ENCODE results near the gene PITPNB. TPM values are rescaled to one million over a fixed set of nuclear protein-coding genes. Genes with fewer than 3 reads are reported as not detected.
A peak's percentile ranks its signal among the peaks of the same experiment; 100 is the strongest.

PITPNB gene
- total and polyA plus RNA-seq, 4 donors, result 50.7 to 162 (median 102) TPM

DNA sequence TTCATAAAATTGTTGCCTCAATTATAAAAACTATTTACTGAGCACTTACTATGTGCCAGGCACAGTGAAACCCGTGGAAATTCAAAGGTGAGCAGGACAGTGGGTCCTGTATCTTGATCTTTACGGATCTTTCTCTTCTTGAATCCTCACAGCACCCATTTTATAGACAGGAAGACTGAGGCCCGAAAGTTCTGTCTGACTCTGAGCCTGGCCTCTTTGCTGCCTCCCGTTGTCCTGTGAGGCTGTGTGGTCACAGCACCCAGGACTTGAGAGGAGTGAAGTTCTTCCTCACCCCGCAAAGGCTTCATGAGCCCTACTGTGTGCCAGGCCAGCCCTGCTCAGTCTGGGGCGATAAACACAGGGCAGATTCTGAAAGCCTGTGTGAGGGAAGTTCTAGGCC, 104.1 kb downstream of the PITPNB start:
- WGBS, 2 donors, result 89 to 90% methylated on average over 6 of the region's 6 CpGs
- Histone ChIP-seq H3K36me3 (ENCODE audit: control insufficient read depth in 1 of 2, insufficient read depth in 2 of 2, low read length in 1 of 2) (no peaks in the 10 kb centered on the region), H3K27ac (ENCODE audit: low read depth in 1 of 2, low read length in 2 of 2) (no peak overlapping the region), H3K9me3 (ENCODE audit: control insufficient read depth, low read length) (no peaks in the 10 kb centered on the region), H3K4me1 (ENCODE audit: control insufficient read depth in 1 of 2, insufficient read depth in 2 of 2, low read length in 2 of 2) (no peaks in the 10 kb centered on the region), H3K27me3 (ENCODE audit: control insufficient read depth in 1 of 2, insufficient read depth in 2 of 2, low read length in 1 of 2) (no peaks in the 10 kb centered on the region), H3K4me3 (ENCODE audit: low read length in 2 of 2) (no peak overlapping the region)
- DNase-seq (no peak), ATAC-seq (ENCODE audit: low FRiP score) (no peak)
- intact Hi-C loops (cut with DNase I), result loop anchor here in 1 of 2 donors (5.0 kb wide), 1 partner anchor 52 kb away; no protein-coding TSS in a partner anchor

DNA sequence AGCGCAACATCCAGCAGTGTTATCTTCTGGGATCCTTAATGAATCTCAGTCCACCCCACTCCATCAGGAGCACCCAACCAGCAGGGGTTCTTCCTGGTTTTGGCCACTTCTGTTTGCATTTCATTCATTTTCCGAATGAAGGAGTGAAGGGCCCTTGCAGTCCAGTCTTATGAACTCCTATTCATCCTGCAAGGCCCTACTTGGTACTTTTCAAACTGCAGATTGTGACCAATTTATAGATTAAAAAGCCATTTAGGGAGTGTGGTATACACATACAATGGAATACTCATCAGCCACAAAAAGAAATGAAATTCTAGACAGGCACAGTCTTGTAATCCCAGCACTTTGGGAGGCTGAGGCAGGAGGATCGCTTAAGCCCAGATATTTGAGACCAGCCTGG, 107.3 kb downstream of the PITPNB start:
- peak overlapping the region in 1 of 2 donors; percentile 78 for H3K27ac ChIP-seq (ENCODE audit: low read depth in 1 of 2, low read length in 2 of 2)
- H3K27me3 ChIP-seq (ENCODE audit: control insufficient read depth in 1 of 2, insufficient read depth in 2 of 2, low read length in 1 of 2), result no peaks in the 10 kb centered on the region
- ATAC-seq (ENCODE audit: low FRiP score) (no peak), DNase-seq (no peak)
- no peak overlapping the region for H3K4me3 ChIP-seq (ENCODE audit: low read length in 2 of 2)
- intact Hi-C loops (cut with DNase I), result loop anchor here in 1 of 2 donors (5.0 kb wide), 1 partner anchor 56 kb away; no protein-coding TSS in a partner anchor
- 97 to 100% methylated on average over 3 of the region's 3 CpGs for WGBS, 2 donors
- no peaks in the 10 kb centered on the region for H3K9me3 ChIP-seq (ENCODE audit: control insufficient read depth, low read length)
- H3K4me1 ChIP-seq (ENCODE audit: control insufficient read depth in 1 of 2, insufficient read depth in 2 of 2, low read length in 2 of 2), result no peaks in the 10 kb centered on the region
- no peaks in the 10 kb centered on the region for H3K36me3 ChIP-seq (ENCODE audit: control insufficient read depth in 1 of 2, insufficient read depth in 2 of 2, low read length in 1 of 2)

DNA sequence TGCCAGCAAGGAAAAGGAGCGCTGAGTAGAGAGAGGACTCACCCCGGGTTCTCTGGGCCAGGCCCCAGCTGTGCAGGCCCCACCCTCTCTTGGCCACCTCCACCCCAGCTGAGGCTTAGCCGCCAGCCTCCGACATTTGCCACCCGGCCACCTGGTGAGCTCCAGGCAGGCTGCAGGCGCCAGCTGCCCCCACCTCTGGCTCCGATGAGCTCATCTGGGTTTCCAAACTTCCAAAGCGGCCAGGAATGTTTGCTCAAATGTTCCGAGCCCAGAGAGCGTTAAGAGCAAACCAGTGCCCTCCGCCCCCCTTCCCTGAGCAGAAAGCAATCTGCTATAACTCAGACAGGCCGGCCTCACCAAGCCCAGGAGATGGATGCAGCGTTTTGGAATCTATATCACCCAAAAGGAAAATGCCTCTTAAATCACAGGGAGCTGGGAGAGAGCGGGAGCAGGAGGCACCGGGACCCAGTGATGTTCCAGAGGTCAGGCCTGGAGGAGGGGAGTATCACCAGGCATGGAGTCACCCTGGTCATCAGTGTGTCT, 108.4 kb downstream of the PITPNB start:
- Histone ChIP-seq H3K4me1 (ENCODE audit: control insufficient read depth in 1 of 2, insufficient read depth in 2 of 2, low read length in 2 of 2) (no peaks in the 10 kb centered on the region), H3K9me3 (ENCODE audit: control insufficient read depth, low read length) (no peaks in the 10 kb centered on the region), H3K36me3 (ENCODE audit: control insufficient read depth in 1 of 2, insufficient read depth in 2 of 2, low read length in 1 of 2) (no peaks in the 10 kb centered on the region), H3K27ac (ENCODE audit: low read depth in 1 of 2, low read length in 2 of 2) (peak overlapping the region; percentile 28 to 78), H3K27me3 (ENCODE audit: control insufficient read depth in 1 of 2, insufficient read depth in 2 of 2, low read length in 1 of 2) (no peaks in the 10 kb centered on the region), H3K4me3 (ENCODE audit: low read length in 2 of 2) (no peak overlapping the region)
- ATAC-seq (ENCODE audit: low FRiP score), result peak; percentile 88
- WGBS, 2 donors, result 4 to 8% methylated on average over 15 of the region's 15 CpGs
- peak; percentile 91 to 93 for DNase-seq
- intact Hi-C loops (cut with DNase I), result loop anchor here in 1 of 2 donors (5.0 kb wide), 1 partner anchor 57 kb away; no protein-coding TSS in a partner anchor

- peak overlapping the region; percentile 28 to 78 for H3K27ac ChIP-seq (ENCODE audit: low read depth in 1 of 2, low read length in 2 of 2)
- H3K36me3 ChIP-seq (ENCODE audit: control insufficient read depth in 1 of 2, insufficient read depth in 2 of 2, low read length in 1 of 2), result no peaks in the 10 kb centered on the region
- DNase-seq, result no peak
- peak; percentile 52 for ATAC-seq (ENCODE audit: low FRiP score)
- no peaks in the 10 kb centered on the region for H3K27me3 ChIP-seq (ENCODE audit: control insufficient read depth in 1 of 2, insufficient read depth in 2 of 2, low read length in 1 of 2)
- no peak overlapping the region for H3K4me3 ChIP-seq (ENCODE audit: low read length in 2 of 2)
- intact Hi-C loops (cut with DNase I), result loop anchor here (5.0 to 10.0 kb wide), 3 partner anchors 57 to 1053 kb away; no protein-coding TSS in a partner anchor
- H3K4me1 ChIP-seq (ENCODE audit: control insufficient read depth in 1 of 2, insufficient read depth in 2 of 2, low read length in 2 of 2), result no peaks in the 10 kb centered on the region
- H3K9me3 ChIP-seq (ENCODE audit: control insufficient read depth, low read length), result no peaks in the 10 kb centered on the region
- WGBS, 2 donors, result 22 to 26% methylated on average over 17 of the region's 17 CpGs
Measured at GRCh38 chr22:27809700-27810608, 109.1 kb downstream of the PITPNB start.

GRCh38 chr22:27809226-27809603, 109.8 kb downstream of the PITPNB start:
- Histone ChIP-seq H3K4me1 (ENCODE audit: control insufficient read depth in 1 of 2, insufficient read depth in 2 of 2, low read length in 2 of 2) (no peaks in the 10 kb centered on the region), H3K4me3 (ENCODE audit: low read length in 2 of 2) (no peak overlapping the region), H3K9me3 (ENCODE audit: control insufficient read depth, low read length) (no peaks in the 10 kb centered on the region), H3K27ac (ENCODE audit: low read depth in 1 of 2, low read length in 2 of 2) (peak overlapping the region; percentile 28 to 78), H3K36me3 (ENCODE audit: control insufficient read depth in 1 of 2, insufficient read depth in 2 of 2, low read length in 1 of 2) (no peaks in the 10 kb centered on the region), H3K27me3 (ENCODE audit: control insufficient read depth in 1 of 2, insufficient read depth in 2 of 2, low read length in 1 of 2) (no peaks in the 10 kb centered on the region)
- intact Hi-C loops (cut with DNase I), result loop anchor here (5.0 to 10.0 kb wide), 2 partner anchors 604 to 1052 kb away; no protein-coding TSS in a partner anchor
- 14 to 24% methylated on average over 5 of the region's 5 CpGs for WGBS, 2 donors
- no peak for ATAC-seq (ENCODE audit: low FRiP score)
- DNase-seq, result no peak

GRCh38 chr22:27808451-27809225, 110.4 kb downstream of the PITPNB start:
- intact Hi-C loops (cut with DNase I), result loop anchor here (5.0 to 10.0 kb wide), 2 partner anchors 604 to 1051 kb away; no protein-coding TSS in a partner anchor
- DNase-seq, result peak in 1 of 2 donors; percentile 53
- 24 to 34% methylated on average over 18 of the region's 18 CpGs for WGBS, 2 donors
- no peaks in the 10 kb centered on the region for H3K9me3 ChIP-seq (ENCODE audit: control insufficient read depth, low read length)
- no peaks in the 10 kb centered on the region for H3K36me3 ChIP-seq (ENCODE audit: control insufficient read depth in 1 of 2, insufficient read depth in 2 of 2, low read length in 1 of 2)
- H3K27ac ChIP-seq (ENCODE audit: low read depth in 1 of 2, low read length in 2 of 2), result peak overlapping the region in 1 of 2 donors; percentile 80
- no peak overlapping the region for H3K4me3 ChIP-seq (ENCODE audit: low read length in 2 of 2)
- no peaks in the 10 kb centered on the region for H3K4me1 ChIP-seq (ENCODE audit: control insufficient read depth in 1 of 2, insufficient read depth in 2 of 2, low read length in 2 of 2)
- H3K27me3 ChIP-seq (ENCODE audit: control insufficient read depth in 1 of 2, insufficient read depth in 2 of 2, low read length in 1 of 2), result no peaks in the 10 kb centered on the region
- no peak for ATAC-seq (ENCODE audit: low FRiP score)

DNA sequence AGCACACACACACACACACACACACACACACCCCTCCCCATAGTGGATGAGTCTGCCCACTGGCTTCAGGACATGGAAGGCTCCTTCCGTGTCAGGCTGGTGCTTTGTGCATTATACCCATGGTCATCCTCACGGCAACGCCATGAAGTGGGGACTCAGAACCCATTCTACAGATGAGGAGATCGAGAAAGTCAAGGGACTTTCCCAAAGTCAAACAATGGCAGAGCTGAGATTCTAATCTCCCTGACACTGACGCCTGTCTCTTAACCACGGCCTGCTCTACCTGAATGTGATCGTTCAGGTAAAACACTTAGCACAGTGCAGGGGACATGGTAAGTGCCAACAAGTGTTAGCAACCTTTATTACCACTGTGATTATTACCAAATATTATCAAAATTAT, 113.2 kb downstream of the PITPNB start:
- intact Hi-C loops (cut with DNase I), result loop anchor here (2.0 to 10.0 kb wide), 3 partner anchors 601 to 1049 kb away; no protein-coding TSS in a partner anchor
- Histone ChIP-seq H3K27me3 (ENCODE audit: control insufficient read depth in 1 of 2, insufficient read depth in 2 of 2, low read length in 1 of 2) (no peaks in the 10 kb centered on the region), H3K9me3 (ENCODE audit: control insufficient read depth, low read length) (no peaks in the 10 kb centered on the region), H3K4me1 (ENCODE audit: control insufficient read depth in 1 of 2, insufficient read depth in 2 of 2, low read length in 2 of 2) (no peaks in the 10 kb centered on the region), H3K4me3 (ENCODE audit: low read length in 2 of 2) (no peak overlapping the region), H3K27ac (ENCODE audit: low read depth in 1 of 2, low read length in 2 of 2) (no peak overlapping the region), H3K36me3 (ENCODE audit: control insufficient read depth in 1 of 2, insufficient read depth in 2 of 2, low read length in 1 of 2) (no peaks in the 10 kb centered on the region)
- 93 to 94% methylated on average over 7 of the region's 7 CpGs for WGBS, 2 donors
- ATAC-seq (ENCODE audit: low FRiP score) (no peak), DNase-seq (no peak)
